Hepatocyte (in vitro differentiated cells): ENCODE data around the gene MINDY4. TPM values are rescaled to one million over a fixed set of nuclear protein-coding genes. Genes with fewer than 3 reads are reported as not detected.

Source experiments
- DNase-seq: peaks from one replicate; pipeline ENCODE4 v3.0.0-alpha.2; 2016; ENCODE audit warnings: low spot score
- H2AFZ ChIP-seq: fragments of 200-600 bp; sonication (generic); 2 replicates; pipeline ENCODE4 v1.6.0; 2016; ENCODE audit warnings: antibody characterized with exemption, mild to moderate bottlenecking
- H3K27ac ChIP-seq: fragments of 200-600 bp; sonication (generic); 2 replicates; pipeline ENCODE4 v1.5.1; 2016; ENCODE audit warnings: mild to moderate bottlenecking
- H3K27me3 ChIP-seq: fragments of 200-600 bp; sonication (generic); 2 replicates; pipeline ENCODE4 v1.6.1; 2016
- H3K36me3 ChIP-seq: fragments of 200-600 bp; sonication (generic); replicated peaks from 2 replicates; pipeline ENCODE4 v1.5.1; 2016; ENCODE audit warnings: low read depth; ENCODE audit not compliant: insufficient read depth
- H3K4me1 ChIP-seq: fragments of 200-600 bp; sonication (generic); 2 replicates; pipeline ENCODE4 v1.5.1; 2016; ENCODE audit warnings: mild to moderate bottlenecking, moderate library complexity; ENCODE audit not compliant: insufficient read depth
- H3K4me2 ChIP-seq: fragments of 200-600 bp; sonication (generic); 2 replicates; pipeline ENCODE4 v1.6.0; 2016
- H3K4me3 ChIP-seq: fragments of 200-600 bp; sonication (generic); 2 replicates; pipeline ENCODE4 v1.5.1; 2016; ENCODE audit warnings: mild to moderate bottlenecking
- H3K79me2 ChIP-seq: fragments of 200-600 bp; sonication (generic); 2 replicates; pipeline ENCODE4 v1.6.0; 2017; ENCODE audit warnings: mild to moderate bottlenecking
- H3K9me2 ChIP-seq: fragments of 200-600 bp; sonication (generic); replicated peaks from 2 replicates; pipeline ENCODE4 v1.6.0; 2017; ENCODE audit warnings: mild to moderate bottlenecking; ENCODE audit not compliant: insufficient read depth
- H3K9me3 ChIP-seq: fragments of 200-600 bp; sonication (generic); 2 replicates; pipeline ENCODE4 v1.5.1; 2016; ENCODE audit warnings: low read depth, mild to moderate bottlenecking
- H4K20me1 ChIP-seq: fragments of 200-600 bp; sonication (generic); 2 replicates; pipeline ENCODE4 v1.6.0; 2016; ENCODE audit warnings: mild to moderate bottlenecking; ENCODE audit not compliant: insufficient read depth, poor library complexity, severe bottlenecking
- EZH2 ChIP-seq: fragments of 200-600 bp; sonication (generic); IDR thresholded peaks from 2 replicates; pipeline ENCODE4 v1.6.1; 2016; ENCODE audit warnings: antibody characterized with exemption, mild to moderate bottlenecking, borderline replicate concordance
- EZH2phosphoT487 ChIP-seq: fragments of 200-600 bp; sonication (generic); IDR thresholded peaks from one replicate; pipeline ENCODE4 v1.6.1; 2018; ENCODE audit warnings: antibody characterized with exemption, mild to moderate bottlenecking, low read depth, moderate library complexity; ENCODE audit not compliant: unreplicated experiment, severe bottlenecking
- WGBS: methylation state at CpG from one replicate; pipeline ENCODE4 v1.1.6; 2016; ENCODE audit warnings: low lambda C conversion rate; ENCODE audit errors: missing lambda C conversion rate; 5-methylcytosine and 5-hydroxymethylcytosine counted together
- polyA plus RNA-seq: library from polyadenylated mRNA; unstranded; fragments of >200 nt; fragmentation: Nextera tagmentation; extraction: Ambion mirVana; gene quantifications from 2 replicates; pipeline ENCODE4 v1.2.1, GENCODE V29; 2016
- total RNA-seq: library from RNA; depleted of rRNA; stranded (reverse); fragments of >200 nt; gene quantifications from 2 replicates; pipeline ENCODE4 v1.2.3, GENCODE V29; 2014
- TF ChIP-seq, protein P1 (sequence below): fragments of 200-600 bp; sonication (generic); IDR thresholded peaks from 2 replicates; pipeline ENCODE4 v1.5.1; 2016; ENCODE audit warnings: antibody characterized with exemption, mild to moderate bottlenecking; ENCODE audit not compliant: poor library complexity

Gene MINDY4
- total and polyA plus RNA-seq, 2 experiments from 2014 or later, result 4.4 to 6.3 TPM

DNA sequence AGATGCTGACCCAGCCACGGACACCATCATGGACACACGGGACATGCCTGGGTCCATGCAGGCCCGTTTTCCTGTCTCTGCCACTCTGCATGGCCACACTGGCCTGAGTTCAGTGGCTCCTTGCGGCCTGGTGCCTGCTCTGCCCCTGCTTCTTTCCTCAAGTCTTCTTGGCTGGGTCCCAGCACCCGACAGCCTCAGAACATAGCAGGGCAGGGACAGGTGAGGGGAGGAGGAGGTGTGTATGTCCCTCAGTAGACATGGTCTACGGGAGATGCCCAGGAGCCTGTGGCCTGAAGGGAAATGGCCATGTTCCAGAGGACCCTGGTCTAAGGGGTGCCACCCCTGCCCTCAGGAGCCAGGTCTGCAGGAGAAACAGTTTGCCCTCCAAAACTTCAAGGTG lies 138.2 kb downstream of the MINDY4 start:
- H3K9me2 ChIP-seq, result no peaks in the 10 kb centered on the region
- H3K36me3 ChIP-seq, result no peaks in the 10 kb centered on the region
- WGBS, result 89% methylated on average over 6 of the region's 6 CpGs
- H3K4me3 ChIP-seq, result no peak overlapping the region
- H3K4me2 ChIP-seq, result no peak overlapping the region
- no peak overlapping the region for H2AFZ ChIP-seq
- H3K27ac ChIP-seq, result no peak overlapping the region
- peaks cover 26% of the 10 kb centered on the region for H3K4me1 ChIP-seq
- no peaks in the 10 kb centered on the region for H3K9me3 ChIP-seq
- H3K79me2 ChIP-seq, result no peaks in the 10 kb centered on the region
- no peaks in the 10 kb centered on the region for H3K27me3 ChIP-seq
- no peaks in the 10 kb centered on the region for H4K20me1 ChIP-seq
- no peak for TF ChIP-seq EZH2
- TF ChIP-seq, protein P1, sequence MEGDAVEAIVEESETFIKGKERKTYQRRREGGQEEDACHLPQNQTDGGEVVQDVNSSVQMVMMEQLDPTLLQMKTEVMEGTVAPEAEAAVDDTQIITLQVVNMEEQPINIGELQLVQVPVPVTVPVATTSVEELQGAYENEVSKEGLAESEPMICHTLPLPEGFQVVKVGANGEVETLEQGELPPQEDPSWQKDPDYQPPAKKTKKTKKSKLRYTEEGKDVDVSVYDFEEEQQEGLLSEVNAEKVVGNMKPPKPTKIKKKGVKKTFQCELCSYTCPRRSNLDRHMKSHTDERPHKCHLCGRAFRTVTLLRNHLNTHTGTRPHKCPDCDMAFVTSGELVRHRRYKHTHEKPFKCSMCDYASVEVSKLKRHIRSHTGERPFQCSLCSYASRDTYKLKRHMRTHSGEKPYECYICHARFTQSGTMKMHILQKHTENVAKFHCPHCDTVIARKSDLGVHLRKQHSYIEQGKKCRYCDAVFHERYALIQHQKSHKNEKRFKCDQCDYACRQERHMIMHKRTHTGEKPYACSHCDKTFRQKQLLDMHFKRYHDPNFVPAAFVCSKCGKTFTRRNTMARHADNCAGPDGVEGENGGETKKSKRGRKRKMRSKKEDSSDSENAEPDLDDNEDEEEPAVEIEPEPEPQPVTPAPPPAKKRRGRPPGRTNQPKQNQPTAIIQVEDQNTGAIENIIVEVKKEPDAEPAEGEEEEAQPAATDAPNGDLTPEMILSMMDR, result no peak
- no peak for TF ChIP-seq EZH2phosphoT487
- DNase-seq, result no peak

DNA sequence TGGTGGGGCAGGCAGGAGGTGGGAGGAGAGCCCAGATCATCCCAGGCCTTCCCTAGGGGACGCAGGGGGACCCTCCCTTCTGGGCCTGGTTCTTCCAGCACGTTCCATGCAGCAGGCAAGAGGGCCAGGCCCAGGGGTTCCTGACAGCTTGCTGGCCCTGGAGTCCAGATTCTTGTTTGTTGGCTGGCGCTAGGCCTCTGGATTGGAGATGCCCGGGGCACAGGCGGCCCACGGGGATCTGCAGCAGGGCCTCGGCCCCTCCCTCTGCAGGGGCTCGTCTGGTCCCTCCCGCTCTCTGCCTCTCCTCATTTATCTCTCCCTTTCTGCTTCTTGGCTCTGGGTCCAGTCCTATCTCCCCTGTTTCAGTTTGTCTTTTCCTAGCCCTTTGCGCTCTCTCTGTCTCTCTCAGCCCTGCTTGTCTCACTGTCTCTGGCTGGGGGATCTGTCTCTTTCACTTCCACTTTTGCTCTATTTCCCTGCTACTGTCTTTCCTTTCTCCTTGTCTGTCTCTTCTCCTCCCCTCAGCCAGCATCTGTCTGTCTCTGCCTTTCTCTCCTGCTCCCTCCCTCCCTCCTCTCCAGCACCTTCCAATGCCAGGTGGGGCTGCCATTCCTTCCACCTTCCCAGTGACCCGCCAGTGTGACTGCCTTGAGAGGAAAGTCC lies 139.3 kb downstream of the MINDY4 start:
- H3K9me3 ChIP-seq, result no peaks in the 10 kb centered on the region
- WGBS, result 70% methylated on average over 11 of the region's 11 CpGs
- no peaks in the 10 kb centered on the region for H3K27me3 ChIP-seq
- no peak overlapping the region for H3K4me2 ChIP-seq
- TF ChIP-seq EZH2phosphoT487, result no peak
- no peak for TF ChIP-seq EZH2
- TF ChIP-seq, protein P1, result no peak
- H4K20me1 ChIP-seq, result no peaks in the 10 kb centered on the region
- H3K79me2 ChIP-seq, result no peaks in the 10 kb centered on the region
- no peak overlapping the region for H3K27ac ChIP-seq
- no peak overlapping the region for H3K4me3 ChIP-seq
- H3K36me3 ChIP-seq, result no peaks in the 10 kb centered on the region
- no peaks in the 10 kb centered on the region for H3K9me2 ChIP-seq
- H2AFZ ChIP-seq, result no peak overlapping the region
- H3K4me1 ChIP-seq, result peaks cover 35% of the 10 kb centered on the region
- DNase-seq, result no peak

DNA sequence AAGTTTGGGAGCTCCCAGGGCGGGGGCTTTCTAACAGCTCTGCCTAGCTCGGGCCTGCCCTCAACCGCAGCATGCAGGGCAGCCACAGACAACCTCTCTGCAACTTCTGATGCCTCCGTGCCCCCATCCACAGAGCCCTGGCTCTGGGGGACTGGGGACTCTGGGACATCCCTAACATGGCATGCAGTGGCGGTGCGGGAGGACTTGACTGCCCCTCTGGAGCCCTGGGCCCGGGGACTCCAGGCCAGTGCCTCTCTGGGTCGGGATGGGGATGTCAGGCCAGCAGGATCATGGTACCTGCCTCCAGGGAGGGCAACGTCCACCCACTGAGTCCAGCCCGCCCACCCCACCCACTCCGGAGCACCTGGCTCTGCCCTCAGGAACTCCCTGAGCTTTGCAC lies 139.9 kb downstream of the MINDY4 start:
- TF ChIP-seq, protein P1, result no peak
- TF ChIP-seq EZH2phosphoT487 (no peak), EZH2 (no peak)
- no peak for DNase-seq
- no peaks in the 10 kb centered on the region for H3K36me3 ChIP-seq
- 88% methylated on average over 11 of the region's 11 CpGs for WGBS
- no peak overlapping the region for H2AFZ ChIP-seq
- no peaks in the 10 kb centered on the region for H3K79me2 ChIP-seq
- no peak overlapping the region for H3K4me2 ChIP-seq
- no peaks in the 10 kb centered on the region for H3K9me2 ChIP-seq
- H3K4me1 ChIP-seq, result peaks cover 32% of the 10 kb centered on the region
- H3K27ac ChIP-seq, result no peak overlapping the region
- no peaks in the 10 kb centered on the region for H4K20me1 ChIP-seq
- H3K4me3 ChIP-seq, result no peak overlapping the region
- H3K27me3 ChIP-seq, result no peaks in the 10 kb centered on the region
- no peaks in the 10 kb centered on the region for H3K9me3 ChIP-seq
